GM03348 (cell line): ENCODE results near the gene IL1RL2.

ENCODE experiments used
- DNase-seq: peaks from one replicate; pipeline ENCODE4 v3.0.0; 2012; ENCODE audit warnings: low spot score

The IL1RL2 gene

GRCh38 chr2:102158011-102158755, 28.6 kb upstream of the IL1RL2 start:
- no peak for DNase-seq

DNA sequence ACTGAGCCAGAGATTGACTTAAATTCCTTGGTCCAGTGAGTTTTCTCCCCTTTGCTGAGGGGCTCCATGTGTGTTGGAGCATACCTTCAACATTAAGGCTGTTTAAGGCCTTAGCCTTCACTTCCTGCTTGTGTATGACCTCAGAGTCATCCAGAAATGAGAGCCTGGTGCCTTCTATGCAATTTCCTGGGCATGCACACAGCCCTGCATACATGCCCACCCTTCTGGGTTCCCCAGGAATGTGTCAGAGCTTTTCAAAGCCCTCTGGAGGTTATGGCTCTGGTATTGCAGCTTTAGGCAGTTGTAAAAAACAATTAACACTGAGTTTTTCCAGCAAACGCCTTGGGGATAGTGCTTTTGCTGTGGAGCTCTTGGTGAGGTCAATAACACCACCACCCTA, 27.5 kb upstream of the IL1RL2 start:
- no peak for DNase-seq

DNA sequence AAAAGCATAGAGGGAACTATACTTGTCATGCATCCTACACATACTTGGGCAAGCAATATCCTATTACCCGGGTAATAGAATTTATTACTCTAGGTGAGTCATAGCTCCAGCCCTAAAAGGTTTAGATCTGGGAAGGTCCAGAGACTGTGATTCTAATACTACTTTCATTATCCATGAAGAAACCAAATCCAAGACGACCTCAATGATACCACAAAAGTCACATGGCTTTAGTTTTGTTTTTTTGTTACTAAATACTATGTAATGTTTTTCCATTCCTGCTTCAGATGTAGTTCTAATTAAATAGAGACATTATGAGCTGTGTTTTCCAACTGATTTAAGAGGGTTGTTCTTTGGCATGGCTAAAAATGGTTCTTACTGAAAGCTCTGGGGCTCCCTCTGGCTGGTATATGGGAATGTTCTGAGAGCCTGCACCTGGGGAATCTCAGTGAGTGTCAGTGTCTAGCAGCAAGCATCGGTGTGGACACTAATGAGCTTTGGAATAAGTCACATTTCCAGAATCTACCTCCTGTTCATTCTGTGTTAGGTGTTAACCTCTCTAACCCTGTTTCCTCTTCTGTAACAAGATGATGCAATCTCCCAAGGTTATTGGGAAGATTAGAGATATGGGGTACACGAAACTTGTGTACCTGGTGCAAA, 20.5 kb upstream of the IL1RL2 start:
- peak; percentile 51 for DNase-seq

DNA sequence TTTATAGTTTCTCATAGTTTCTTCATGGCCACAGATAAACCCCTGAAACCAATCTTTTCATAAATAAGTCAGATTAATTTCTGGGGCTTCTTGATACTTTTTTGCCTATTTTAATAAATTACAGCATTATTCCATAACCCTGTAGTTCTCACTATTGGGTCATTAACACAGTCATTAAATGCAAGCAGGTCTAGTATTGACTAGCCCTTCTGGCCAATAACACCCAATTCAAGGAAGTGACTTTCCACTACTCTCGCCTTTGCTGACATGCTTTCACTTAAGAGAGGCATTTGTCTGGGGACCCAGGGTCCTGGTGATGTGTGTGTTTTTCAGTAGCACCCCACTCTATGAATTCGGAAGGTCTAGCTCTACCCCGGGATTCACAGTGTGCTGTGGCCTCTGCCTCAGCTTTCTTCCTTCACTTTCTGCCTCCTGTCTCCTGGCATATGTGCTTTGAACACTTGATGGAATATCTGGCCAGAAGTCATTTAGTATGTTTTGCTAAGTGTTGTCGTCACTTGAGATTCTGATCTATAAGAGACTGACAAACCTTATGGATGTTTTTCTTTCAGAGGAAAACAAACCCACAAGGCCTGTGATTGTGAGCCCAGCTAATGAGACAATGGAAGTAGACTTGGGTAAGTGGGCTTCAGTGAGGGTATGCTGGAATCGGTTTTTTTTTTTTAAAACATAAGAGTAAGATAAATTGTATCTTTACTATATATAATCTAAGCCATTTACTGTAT, 18.6 kb upstream of the IL1RL2 start:
- no peak for DNase-seq

DNA sequence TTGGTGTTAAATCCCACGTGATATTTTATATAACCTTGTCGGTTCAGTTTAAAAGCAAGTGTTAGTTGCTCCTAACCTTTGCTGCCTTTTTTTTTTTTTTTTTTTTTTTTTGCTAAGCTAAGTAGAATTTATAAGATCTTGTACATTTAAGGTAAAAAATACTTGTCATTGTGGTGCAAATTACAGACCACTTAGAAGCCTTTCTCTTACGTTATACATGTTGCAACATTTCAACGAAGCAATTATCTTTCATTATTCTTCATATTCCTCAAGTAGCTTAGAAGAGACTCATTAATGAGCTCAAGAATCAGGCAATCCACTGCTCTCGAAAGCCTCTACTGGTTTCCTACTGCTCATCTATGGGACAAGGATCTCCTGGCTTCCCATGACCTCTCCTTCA, 14.9 kb upstream of the IL1RL2 start:
- no peak for DNase-seq

DNA sequence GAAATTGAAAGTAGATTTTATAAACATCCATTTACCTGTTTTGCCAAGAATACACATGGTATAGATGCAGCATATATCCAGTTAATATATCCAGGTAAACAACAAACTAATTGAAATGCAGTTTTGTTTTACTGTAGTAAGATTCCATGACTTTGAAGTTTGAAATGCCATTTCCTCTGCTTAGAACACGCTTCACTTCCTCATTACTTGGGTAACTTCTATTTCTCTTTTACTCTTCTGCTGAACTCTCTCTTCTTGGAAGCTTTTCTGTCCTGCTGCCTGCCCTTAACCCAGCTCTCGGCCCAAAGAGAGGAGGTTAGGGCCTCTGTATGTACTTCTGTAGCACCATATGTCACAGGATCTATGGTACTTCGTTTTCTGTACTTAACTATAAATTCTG, 14.1 kb upstream of the IL1RL2 start:
- DNase-seq: no peak

GRCh38 chr2:102176172-102176571, 10.7 kb upstream of the IL1RL2 start:
- DNase-seq: no peak

DNA sequence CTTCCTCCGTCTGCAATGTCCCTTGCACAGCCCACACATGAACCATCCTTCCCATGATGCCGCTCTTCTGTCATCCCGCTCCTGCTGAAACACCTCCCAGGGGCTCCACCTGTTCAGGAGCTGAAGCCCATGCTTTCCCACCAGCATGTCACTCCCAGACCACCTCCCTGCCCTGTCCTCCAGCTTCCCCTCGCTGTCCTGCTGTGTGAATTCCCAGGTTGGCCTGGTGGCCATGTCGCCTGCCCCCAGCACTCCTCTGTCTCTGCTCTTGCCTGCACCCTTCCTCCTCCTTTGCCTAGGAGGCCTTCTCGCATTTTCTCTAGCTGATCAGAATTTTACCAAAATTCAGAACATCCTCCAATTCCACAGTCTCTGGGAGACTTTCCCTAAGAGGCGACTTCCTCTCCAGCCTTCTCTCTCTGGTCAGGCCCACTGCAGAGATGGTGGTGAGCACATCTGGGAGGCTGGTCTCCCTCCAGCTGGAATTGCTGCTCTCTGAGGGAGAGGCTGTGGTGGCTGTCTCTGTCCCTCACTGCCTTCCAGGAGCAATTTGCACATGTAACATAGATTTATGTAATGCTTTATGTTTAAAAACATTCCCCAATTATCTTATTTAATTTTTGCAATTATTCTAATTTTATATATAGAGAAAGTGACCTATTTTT, 8.9 kb upstream of the IL1RL2 start:
- no peak for DNase-seq

GRCh38 chr2:102179061-102179460, 7.8 kb upstream of the IL1RL2 start:
- no peak for DNase-seq

DNA sequence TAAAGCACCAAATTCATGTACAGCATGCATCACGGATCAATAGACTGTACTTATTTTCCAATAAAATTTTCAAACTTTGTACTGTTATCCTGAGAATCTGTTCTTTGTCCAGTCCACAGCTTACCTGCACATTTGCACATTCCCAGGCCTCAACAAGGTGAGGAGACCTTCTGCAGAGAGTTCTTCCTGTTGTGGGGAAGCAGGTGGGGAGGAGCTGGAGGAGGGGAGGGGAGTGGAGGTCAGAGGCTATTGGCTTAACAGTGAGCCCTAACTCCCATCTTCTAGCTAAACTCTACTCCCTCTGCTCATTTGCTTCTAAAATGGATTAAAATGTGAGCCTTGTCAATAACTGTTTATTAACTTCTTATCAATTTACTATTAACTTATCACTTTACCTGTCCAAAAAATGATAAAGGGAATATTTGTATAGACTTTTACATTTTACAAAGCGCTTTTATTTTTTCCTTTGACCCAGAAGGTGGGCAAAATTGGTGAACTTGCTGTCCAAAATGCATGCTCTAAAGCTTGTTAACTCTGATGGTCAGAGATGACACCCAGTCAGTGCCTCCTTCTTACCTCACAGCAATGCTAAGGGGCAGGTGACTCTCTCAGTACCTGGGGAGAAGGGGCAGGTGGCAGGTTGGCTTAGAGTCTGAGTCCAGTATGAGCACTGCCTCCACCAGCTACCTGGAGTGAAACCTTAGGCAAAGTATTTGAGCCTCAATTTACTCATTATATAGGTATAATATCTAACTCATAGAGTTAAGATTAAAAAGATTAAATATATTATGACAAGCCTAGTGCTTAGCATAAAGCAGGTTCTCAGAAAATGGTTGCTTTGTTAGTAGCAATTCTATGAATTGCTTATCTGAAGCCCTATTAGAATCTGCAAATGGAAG, 6.8 kb upstream of the IL1RL2 start:
- DNase-seq: no peak

GRCh38 chr2:102180687-102180999, 6.2 kb upstream of the IL1RL2 start:
- no peak for DNase-seq

- DNase-seq: no peak
Measured at GRCh38 chr2:102181376-102181775, 5.4 kb upstream of the IL1RL2 start.

DNA sequence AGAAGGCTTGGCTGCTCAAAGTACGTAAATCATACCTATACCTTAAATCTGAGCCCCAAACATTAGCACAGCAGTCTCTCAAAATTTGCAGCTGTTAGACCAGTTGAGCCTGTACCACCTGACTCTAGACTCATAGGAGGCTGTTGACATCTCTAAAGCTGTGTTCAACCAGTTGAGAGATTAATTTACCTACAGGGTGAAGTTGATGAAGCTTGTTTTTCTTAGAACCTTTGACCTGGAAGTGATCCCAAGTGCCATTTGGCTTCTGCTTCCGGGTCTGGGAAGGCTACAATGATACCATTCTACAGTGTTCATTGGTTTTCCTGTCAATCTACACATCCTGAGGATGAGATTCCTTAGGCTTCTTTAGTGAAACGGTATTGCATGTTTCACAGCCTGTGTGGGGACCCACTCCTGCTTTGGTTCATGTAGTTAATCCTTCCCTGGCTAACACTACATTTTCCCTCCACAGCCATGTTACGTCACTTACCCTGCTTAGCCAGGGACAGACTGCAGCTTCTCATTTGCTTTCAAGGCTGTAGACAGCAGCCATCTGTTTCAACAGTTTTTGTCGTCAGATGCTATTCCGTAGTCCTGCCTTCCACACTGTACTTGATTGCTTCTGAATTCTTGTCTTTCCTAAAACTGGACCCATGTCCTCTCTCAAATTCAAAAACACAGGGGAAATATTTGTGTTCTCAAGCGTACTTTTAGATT, 4.7 kb upstream of the IL1RL2 start:
- no peak for DNase-seq

DNA sequence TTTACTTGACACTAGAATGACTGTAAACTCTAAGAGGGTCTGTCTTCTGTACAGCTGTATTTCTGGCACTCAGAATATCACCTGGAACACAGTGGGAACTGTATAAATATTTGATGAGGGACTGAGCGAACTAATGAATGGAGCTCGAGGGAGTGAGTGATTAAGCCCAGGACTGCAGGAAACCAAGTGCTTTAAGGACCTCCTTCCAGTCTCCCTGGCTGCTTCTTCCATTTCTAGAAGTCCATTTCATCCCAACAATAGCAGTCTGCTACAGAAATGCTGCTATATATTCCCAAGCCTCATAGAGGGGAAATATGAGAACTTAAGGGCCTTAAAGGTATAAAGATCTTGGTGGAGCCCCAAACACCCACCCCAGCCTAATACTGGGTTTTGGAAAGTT, 2.8 kb upstream of the IL1RL2 start:
- no peak for DNase-seq

GRCh38 chr2:102184568-102184967, 2.3 kb upstream of the IL1RL2 start:
- DNase-seq: no peak

GRCh38 chr2:102185347-102185746, 1.5 kb upstream of the IL1RL2 start:
- peak; percentile 42 for DNase-seq

GRCh38 chr2:102187496-102188150, 800 bp downstream of the IL1RL2 start:
- peak; percentile 83 for DNase-seq

DNA sequence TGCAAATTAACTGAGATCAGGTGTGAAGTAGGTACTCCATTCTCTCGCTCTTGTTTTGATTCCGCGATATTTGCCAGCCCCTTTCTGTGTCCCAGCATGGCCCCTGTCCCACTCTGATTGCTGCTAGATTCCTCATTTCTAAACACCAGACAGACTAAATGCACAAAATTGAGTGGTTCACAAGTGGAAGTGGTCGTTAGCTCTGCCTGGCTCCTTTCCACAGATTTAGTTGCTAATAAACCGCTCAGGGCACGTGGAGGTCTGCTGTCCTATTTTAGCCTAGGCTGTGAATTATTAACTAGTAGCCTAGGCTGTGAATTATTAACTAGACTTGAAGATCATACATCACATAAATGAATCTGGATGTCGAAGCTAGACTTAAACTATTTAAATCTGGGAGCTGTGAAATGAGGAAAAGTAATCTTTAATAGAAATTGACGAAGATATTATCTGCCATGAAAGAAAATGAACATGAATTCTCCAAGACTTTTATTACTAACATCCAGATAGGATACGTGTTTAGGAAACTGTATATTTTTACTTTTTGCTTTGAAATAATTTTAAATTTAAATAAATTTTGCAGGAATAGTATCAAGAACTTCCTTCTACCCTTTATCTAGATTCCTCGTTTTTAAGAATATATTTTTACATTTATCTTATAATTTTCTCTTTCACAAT, 3.7 kb downstream of the IL1RL2 start:
- no peak for DNase-seq

DNA sequence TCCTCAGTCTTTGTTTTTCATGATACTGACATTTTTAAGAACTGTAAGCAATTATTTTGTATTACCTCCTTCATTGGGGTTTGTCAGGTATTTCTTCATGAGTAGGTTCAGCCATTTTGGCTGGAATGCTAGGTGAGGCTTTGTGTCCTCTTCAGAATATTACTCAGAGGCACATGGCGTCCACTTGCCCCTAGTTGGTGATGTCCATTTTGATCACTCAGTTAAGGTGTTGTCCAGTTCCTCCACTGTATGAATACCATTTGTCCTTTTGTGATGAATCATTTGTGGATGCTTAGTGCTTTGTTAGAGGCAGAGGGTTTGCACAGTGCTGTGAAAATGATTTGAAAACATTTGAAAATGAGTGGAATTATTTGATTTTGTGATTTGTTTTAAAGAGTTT, 4.7 kb downstream of the IL1RL2 start:
- no peak for DNase-seq

GRCh38 chr2:102193074-102193473, 6.3 kb downstream of the IL1RL2 start:
- DNase-seq: no peak
